ENCODE data around the gene TPPP.

The TPPP gene

DNA sequence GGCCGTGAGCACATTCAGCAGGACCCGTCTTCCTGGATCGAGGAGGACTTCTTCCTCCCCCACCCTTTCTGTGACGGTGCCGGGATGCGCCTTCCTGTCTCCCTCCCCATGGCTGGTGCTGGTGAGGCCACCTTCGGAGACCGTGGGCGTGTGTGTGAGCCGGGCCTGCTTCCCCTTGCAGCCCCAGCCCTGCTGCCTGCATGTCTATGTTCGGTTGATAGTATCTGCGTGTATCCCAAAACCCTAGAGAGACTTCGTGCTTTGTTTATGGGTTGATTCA is 68.3 kb downstream of the TPPP start:
- no peak for DNase-seq (ENCODE audit: low read depth in 2 of 2)

DNA sequence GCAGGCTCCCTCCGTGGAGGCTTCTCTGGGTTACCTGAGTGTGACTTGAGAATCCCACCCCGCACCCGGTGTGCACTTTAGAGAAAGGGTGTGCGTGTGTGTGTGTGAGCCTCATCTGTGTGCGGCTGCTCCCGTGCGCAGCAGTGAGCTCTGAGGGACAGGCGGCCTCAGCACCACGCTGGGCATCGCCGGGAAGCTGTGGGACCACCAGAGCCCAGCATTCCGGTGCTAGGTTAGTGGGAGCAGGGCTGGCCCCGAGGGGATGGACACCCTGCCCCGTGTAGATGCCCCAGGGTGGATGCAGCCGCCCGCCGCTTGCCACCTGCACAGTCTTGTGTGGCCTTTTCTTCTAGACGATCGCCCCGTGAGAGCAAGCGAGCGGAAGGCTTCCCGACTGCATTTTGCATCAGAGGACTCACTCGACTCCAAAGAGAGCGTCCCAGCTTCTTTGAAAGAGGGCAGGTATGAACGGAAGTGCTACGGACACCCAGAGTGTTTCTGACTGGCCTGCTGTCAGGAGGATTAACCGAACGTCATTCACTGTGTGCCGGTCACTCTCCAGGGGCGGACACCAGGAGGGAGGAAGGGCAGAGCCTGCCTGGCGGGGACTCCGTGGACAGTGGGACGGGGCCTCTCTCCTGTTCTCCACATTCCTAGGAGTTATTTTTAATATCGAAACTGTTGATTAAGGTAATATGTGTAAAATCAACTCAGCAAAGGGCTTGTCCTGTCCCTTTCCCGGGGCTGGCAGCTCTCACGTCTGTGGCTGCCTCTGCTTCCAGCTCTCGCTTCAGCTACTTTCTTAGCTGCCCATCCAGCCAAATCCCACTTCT is 68.8 kb downstream of the TPPP start:
- no peak for DNase-seq (ENCODE audit: low read depth in 2 of 2)

DNA sequence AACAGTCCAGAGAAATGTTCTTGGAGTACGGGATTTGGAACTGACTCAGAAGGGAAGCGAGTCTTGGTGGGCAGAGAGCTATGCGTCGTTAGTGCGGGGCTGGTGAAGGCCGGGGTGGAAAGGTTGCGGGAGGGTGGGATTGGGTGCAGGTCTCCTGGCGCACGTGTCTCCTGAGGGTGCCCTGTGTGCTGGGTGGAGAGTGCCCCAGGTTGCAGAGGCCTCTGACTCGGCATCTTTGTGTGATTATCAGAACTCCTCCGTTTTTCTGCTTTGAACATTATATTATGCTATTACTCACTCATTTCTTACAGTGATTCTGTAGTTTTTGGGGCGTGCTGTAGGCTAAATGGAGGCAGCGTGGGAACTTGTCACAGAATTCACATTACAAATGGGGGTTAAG is 69.6 kb downstream of the TPPP start:
- DNase-seq (ENCODE audit: low read depth in 2 of 2), result no peak

DNA sequence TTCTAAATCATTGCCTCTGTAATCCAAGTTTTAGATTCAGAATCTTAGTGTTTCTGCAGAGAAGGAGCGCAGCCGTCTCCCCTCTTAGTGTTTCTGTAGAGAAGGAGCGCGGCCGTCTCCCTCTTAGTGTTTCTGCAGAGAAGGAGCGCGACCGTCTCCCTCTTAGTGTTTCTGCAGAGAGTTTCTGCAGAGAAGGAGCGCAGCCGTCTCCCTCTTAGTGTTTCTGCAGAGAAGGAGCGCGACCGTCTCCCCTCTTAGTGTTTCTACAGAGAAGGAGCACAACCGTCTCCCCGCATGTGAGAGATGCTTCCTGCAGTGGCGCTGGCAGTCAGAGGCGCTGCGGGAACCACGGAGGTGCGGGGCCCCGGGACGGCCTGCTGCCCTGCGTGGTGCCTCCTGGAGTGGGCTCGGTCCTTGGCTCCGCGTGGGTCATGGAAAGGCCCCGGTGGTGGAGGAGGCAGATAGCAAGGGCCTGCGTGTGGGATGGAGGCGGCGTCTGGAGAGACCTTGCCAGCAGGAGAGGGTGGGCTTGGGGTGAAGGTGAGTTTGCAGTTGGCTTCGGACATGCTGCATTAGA is 70.1 kb downstream of the TPPP start:
- DNase-seq (ENCODE audit: low read depth in 2 of 2), result no peak

DNA sequence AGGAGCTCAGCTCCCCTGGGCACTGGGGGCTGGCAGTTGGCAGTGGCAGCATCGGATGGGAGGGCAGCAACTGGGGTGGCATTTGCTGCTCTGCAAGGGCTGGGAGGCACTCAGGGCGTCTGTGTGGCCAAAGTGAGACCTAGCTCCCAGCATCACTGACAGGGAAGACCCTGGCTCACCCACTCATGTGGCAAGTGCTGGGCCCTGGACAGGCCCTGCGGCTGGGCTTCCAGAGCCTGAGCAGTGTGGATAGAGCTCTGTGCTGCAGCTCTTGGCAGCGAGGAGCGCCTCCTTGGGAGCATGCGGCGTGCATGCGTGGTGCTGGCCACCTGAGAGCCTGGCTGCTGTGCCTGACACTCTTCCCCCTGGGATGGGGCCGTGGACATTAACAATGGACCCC is 70.8 kb downstream of the TPPP start:
- DNase-seq (ENCODE audit: low read depth in 2 of 2), result no peak

DNA sequence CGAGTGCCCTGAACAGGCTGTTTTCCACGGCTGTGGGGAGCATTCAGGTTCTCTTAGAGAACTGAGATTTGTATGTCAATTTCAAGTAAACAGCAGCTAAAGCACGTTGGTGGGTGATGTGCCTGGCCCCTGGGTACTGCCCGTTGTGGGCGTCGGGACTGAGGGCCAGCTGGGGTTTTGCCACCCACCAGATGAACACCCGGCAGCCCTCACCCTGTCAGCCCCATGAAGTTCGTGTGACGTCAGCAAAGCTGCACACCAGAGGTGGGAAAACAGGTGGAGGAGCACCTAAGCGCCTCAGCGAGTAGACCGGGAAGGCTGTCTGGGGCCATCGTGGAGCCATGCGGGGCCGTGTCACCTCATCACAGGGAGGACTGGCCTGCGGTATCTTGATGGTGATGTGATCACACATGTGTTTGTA is 71.8 kb downstream of the TPPP start:
- no peak for DNase-seq (ENCODE audit: low read depth in 2 of 2)

DNA sequence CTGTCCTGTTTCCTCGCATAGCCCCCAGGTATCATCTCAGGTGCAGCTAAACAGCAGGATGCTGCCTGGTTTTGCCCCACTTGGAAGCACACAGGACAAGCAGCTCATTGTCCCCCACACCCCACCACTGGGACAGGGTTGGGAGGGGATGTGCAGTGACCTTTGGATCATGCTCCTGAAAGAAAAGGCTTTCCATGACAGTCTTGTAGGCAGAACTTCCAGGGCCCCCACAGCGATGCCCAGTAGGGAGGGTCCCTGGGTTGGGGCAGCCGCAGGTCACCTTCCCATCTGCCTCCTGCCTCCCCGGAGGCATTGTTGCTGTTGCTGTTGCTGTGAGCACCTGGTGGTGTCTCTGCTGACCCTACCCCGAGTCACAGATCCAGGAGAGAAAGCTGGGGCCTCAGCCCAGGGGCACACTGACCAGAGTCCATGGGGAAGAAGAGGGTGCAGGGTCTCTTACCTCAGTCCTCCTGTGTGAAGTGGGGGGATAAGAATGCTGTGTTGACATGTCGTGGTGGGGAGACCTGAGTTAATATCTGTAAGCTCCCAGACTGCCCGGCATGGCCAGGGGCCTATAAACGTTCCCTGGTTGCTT is 72.5 kb downstream of the TPPP start:
- no peak for DNase-seq (ENCODE audit: low read depth in 2 of 2)

DNA sequence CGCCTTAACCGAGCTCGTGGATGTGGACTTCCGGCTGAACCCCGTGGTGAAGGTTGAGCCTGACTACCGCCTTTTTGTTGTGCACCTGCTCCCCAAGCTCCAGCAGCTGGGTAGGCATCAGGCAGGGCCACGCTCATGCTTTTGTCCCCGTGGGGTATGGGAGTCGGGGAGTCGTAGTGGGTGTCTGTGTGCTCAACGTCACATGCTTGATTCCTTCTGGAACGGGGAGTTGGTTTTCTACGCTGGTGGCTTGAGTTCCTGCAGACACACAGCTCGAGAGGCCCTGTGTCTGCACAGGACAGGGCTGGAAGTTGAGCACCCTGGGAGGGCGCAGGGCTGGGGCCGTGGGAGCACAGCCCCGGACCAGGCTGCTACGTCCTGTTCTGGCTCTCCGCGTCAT is 73.0 kb downstream of the TPPP start:
- DNase-seq (ENCODE audit: low read depth in 2 of 2), result no peak

DNA sequence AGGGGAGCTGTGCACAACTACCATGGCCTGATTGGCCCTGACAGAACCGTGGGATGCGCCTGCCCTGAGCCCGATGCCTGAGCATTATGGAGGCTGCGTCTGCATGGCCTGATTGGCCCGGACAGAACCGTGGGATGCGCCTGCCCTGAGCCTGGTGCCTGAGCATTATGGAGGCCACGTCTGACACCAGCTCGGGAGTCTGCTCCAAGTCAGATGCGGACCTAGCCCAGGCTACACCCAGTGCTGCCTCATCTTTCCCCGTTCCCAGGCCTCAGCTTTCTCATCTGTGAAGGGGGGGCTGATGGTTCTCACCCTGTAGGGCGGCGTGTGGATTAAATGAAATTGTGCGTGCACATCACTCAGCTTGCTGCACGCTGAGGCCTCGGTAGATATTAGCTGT is 73.7 kb downstream of the TPPP start:
- DNase-seq (ENCODE audit: low read depth in 2 of 2), result no peak

DNA sequence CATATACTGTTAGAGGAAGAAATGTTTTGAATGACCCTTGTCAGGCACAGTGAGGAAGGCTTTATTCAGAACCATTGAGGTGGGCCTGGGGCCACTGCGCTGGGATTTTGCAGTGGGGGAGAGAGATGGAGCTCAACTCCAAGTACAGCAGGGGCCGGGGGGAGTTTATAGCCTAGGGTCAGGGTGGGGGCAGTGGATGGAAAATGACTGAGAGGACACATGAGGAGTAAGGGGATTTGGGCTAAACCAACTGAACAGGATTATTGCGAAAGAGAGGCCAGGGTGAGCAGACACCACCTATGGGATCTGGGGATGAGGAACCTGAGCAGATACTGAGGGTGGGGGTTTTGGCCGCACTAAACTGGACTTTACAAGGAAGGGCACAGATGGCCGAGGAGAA is 74.7 kb downstream of the TPPP start:
- no peak for DNase-seq (ENCODE audit: low read depth in 2 of 2)

DNA sequence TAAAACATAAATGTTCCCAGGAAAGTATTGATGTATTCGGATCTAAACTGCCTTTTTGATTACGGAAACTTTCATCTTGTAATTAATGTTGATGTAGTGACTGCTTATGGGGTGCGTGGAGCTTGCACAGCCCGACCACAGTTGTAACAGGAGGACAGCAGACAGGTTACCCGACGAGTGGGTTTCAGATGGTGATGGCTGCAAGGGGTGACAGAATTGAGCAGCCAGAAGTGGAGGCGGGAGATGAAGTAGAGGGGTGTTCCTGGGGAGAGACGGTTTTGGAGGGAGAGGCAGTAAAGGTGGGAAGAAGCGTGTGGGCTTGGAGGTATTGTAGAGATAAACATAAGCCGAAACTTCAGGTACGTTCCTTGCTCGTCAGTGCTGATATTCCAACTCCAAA is 75.3 kb downstream of the TPPP start:
- DNase-seq (ENCODE audit: low read depth in 2 of 2), result no peak

DNA sequence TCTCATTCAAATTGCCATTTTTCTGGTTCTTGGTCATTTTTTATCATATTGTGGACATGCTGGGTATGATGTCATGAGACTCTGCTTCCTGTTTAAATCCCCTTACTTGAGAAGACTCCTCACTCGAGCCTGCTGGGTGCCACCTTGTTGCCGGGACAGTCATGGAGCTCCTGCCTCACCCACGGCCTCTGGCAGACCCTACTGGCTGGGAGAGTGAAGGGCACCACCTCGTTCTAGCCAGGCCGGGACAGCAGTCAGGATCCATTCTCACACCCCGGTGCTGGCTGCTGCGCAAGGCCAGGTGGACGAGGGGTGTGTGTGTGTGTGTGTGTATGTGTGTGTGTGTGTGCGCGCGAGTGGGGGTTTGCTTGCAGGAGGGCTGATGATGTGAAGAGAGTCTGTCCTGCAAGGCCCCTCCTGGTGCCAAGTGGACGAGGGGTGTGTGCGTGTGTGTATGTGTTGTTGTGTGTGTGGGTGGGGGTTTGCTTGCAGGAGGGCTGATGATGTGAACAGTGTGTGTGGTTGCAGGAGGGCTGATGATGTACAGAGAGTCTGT is 76.6 kb downstream of the TPPP start:
- DNase-seq (ENCODE audit: low read depth in 2 of 2), result no peak

DNA sequence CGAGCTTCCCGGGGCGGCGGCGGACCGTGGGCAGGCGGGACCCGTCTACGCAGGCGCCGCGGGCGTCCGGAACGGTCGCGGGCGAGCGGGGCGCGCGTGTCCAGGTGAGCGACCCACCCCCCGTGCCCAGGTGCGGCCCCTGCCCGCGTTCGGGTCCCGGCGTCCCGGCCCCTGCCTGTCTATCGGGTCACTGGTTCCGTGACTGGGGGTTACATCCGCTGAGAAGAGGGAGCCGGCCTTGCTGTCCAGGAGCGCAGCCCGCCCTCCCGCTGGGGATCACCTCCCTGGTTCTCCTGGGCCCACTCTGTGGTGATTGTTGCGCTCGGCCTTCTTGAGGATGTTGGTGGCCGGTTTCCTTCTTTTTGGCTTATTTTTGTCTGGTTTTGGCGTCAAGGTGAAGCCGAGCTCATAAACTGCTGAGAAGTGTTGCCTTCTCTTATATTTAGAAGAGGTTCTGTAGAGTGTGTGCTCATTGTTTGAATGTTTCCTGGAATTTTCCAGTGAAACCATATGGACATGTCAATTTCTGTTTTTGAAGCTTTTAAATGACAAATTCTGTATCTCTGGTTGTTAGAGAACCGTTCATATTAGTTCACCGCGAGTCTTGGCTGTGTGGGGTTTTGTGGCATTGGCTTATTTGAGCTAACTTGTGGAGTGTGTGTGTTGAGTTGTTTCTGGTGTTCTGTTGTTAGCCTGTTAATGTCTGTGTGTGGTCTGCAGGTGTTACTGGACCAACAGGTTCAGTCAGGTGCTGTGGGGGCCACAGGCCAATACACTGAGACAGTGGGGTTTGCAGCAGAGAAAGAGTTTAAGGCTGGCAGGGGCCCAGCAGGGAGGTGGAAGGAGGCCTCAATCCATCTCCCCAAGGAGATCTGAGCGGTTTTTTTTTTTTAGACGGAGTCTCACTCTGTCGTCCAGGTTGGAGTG is 80.4 kb downstream of the TPPP start:
- DNase-seq (ENCODE audit: low read depth in 2 of 2), result peak in 1 of 2 experiments; percentile 12

DNA sequence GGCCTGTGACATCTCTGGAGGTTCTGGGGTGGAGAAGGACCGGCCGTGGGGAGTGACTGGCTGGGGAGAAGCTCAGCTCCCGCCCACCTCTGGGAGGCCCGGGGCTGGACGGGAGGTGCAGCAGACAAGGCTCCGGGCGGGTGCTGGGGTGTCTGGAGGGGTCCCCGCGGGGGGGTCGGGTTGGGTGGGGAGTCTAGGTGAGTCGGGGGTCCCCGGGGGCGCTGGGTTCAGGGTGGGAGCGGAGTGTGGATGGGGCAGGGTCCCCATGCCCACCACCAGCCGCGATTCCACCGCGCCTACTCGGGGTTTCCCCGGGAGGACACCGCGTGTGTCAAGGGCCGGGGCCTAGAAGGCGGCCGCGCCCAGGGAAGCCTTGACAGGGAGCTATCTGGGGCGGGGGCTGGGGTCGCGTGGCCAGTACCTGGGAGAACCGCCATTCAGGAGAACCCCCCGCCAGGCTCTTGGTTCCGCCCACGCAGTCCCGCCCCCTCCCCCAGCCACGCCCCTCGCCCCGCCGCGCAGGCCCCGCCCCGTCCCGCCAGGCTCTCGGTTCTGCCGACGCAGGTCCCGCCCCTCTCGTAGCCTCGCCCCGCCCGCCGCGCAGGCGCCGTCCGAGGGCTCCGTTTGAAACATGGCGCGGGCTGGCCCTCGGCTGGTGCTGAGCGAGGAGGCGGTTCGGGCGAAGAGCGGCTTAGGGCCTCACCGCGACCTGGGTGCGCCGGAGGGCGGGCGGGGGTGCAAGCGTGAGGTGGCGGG is 81.2 kb downstream of the TPPP start, which contains the start of gene CEP72:
TSS of gene CEP72 (plus strand) at position 610 of the 756 bp plus-strand sequence. CDS start at position 632, 22 bp downstream.
- peak; percentile 86 to 87 for DNase-seq (ENCODE audit: low read depth in 2 of 2)

DNA sequence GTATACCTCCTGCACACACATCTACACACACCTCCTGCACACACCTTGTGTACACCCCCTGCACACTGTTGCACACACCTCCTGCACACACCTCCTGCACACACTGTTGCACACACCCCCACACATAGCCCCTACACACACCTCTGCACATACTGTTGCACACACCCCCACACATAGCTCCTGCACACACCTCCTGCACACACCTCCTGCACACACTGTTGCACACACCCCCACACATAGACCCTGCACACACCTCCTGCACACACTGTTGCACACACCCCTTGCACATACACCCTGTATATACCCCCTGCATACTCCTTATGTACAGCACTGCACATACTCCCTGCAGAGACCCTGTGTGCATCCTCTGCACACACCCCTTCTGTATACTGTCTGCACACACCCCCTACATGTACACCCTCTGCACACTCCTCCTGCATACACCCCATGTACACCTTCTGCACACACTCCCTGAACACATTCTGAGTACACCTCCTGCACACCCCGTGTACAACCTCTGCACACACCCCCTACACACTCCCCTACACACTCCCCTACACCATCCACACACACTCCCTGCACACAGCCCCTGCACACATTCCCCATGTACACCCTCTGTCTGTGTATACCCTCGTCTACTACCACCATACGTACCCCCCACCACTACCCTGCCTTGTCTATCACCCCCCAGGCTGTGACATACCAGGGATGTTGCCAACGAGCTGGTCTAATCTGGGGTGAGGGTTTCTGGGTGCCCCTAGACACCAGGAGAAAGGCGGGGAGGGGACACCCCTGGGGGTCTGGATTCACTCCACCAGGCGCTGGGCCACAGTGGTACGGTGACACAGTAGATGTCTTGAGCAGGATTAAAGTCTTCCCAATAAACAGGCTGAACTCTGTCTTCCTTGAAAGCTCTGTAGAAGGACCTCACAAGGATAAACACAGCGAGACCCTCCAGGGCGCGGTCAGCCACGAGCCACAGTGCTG is 82.1 kb downstream of the TPPP start:
- no peak for DNase-seq (ENCODE audit: low read depth in 2 of 2)

DNA sequence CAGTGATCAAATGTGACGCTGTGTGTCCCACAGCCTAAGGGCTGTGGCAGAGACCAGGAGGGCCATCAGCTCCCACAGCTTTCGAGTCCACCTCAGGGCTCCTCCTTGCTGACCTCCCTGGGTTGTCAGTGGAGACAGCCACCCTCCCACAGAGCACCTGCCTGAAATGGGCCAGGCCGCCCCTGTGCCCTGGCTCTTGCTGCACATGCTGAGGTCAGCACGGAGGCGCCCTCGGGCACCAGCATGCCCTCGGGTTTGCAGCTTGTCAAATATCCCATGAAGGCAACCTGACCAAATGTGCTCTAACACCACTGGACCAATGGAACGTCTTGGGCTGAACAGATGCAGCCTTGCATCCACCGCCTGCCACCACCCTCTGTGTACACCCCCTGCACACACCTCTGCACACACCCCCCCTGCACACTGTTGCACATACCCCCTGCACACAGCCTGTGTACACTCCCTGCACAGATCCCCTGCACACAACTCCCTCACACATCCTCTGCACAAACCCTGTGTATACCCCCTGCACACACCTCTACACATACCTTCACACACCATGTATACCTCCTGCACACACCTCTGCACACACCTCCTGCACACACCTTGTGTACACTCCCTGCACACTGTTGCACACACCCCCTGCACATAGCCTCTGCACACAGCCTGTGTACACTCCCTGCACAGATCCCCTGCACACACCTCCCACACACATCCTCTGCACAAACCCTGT is 83.0 kb downstream of the TPPP start:
- DNase-seq (ENCODE audit: low read depth in 2 of 2), result no peak
